Osteocyte (in vitro differentiated cells): ENCODE measurements around the gene APOL6. TPM values are rescaled to one million over a fixed set of nuclear protein-coding genes. Genes with fewer than 3 reads are reported as not detected.
"Not testable (repeated sequence)": the region's sequence is repeated elsewhere in the genome, so short reads cannot be mapped to it uniquely, and the experiment has no call there.

Source experiments
- DNase-seq: peaks from one replicate; pipeline ENCODE4 v3.0.0; 2021; ENCODE audit warnings: mixed read lengths; ENCODE audit not compliant: unreplicated experiment; ENCODE audit errors: extremely low spot score
- H3K27ac Mint-ChIP-seq: one replicate; pipeline ENCODE4 v1.8.0; 2021; ENCODE audit warnings: mild to moderate bottlenecking, mixed read lengths; ENCODE audit not compliant: unreplicated experiment
- H3K27me3 Mint-ChIP-seq: one replicate; pipeline ENCODE4 v1.8.0; 2021; ENCODE audit warnings: mixed read lengths; ENCODE audit not compliant: unreplicated experiment
- H3K36me3 Mint-ChIP-seq: one replicate; pipeline ENCODE4 v1.8.0; 2021; ENCODE audit warnings: mixed read lengths; ENCODE audit not compliant: unreplicated experiment
- H3K4me1 Mint-ChIP-seq: one replicate; pipeline ENCODE4 v1.8.0; 2021; ENCODE audit warnings: mixed read lengths; ENCODE audit not compliant: unreplicated experiment
- H3K4me3 Mint-ChIP-seq: one replicate; pipeline ENCODE4 v1.8.0; 2021; ENCODE audit warnings: mild to moderate bottlenecking, moderate library complexity, mixed read lengths; ENCODE audit not compliant: unreplicated experiment
- H3K9me3 Mint-ChIP-seq: one replicate; pipeline ENCODE4 v1.8.0; 2021; ENCODE audit warnings: mixed read lengths; ENCODE audit not compliant: unreplicated experiment
- total RNA-seq: library from RNA; stranded (reverse); gene quantifications from 2 replicates; pipeline ENCODE4 v1.2.1, GENCODE V29; 2021
- TF ChIP-seq, protein P1 (sequence below): fragments of 200-600 bp; sonication (generic); IDR thresholded peaks from 2 replicates; pipeline ENCODE4 v1.5.0; 2021; ENCODE audit warnings: antibody characterized with exemption, mild to moderate bottlenecking, moderate library complexity

The APOL6 gene
- total RNA-seq, 1 donor from 2014 or later: 11.8 TPM

DNA sequence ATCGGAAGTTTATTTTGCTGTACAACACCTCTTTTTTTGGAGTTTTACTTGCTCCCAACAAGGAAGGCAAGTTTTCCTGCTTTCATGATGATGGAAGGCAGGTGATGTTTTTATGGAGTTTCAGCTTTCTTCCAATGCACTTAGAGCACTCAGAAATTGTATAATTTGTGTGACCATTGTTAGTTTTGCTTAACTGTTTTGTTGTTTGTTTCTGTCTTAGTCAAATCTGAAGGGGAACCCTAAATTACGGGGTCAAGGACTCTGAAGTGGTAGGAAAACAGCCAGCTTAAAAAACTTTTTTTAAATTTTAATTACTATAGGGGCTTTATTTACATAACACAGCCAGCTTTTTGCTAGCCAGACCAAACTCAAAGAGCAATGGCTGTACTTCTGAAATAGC lies 14.7 kb downstream of the APOL6 start:
- peak overlapping the region; percentile 40 for H3K27ac Mint-ChIP-seq
- H3K36me3 Mint-ChIP-seq: peaks cover 42% of the 10 kb centered on the region
- DNase-seq: no peak
- peaks cover 15% of the 10 kb centered on the region for H3K4me1 Mint-ChIP-seq
- TF ChIP-seq, protein P1, sequence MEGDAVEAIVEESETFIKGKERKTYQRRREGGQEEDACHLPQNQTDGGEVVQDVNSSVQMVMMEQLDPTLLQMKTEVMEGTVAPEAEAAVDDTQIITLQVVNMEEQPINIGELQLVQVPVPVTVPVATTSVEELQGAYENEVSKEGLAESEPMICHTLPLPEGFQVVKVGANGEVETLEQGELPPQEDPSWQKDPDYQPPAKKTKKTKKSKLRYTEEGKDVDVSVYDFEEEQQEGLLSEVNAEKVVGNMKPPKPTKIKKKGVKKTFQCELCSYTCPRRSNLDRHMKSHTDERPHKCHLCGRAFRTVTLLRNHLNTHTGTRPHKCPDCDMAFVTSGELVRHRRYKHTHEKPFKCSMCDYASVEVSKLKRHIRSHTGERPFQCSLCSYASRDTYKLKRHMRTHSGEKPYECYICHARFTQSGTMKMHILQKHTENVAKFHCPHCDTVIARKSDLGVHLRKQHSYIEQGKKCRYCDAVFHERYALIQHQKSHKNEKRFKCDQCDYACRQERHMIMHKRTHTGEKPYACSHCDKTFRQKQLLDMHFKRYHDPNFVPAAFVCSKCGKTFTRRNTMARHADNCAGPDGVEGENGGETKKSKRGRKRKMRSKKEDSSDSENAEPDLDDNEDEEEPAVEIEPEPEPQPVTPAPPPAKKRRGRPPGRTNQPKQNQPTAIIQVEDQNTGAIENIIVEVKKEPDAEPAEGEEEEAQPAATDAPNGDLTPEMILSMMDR: no peak
- H3K27me3 Mint-ChIP-seq: no peaks in the 10 kb centered on the region
- H3K9me3 Mint-ChIP-seq: peaks cover 15% of the 10 kb centered on the region
- no peak overlapping the region for H3K4me3 Mint-ChIP-seq

DNA sequence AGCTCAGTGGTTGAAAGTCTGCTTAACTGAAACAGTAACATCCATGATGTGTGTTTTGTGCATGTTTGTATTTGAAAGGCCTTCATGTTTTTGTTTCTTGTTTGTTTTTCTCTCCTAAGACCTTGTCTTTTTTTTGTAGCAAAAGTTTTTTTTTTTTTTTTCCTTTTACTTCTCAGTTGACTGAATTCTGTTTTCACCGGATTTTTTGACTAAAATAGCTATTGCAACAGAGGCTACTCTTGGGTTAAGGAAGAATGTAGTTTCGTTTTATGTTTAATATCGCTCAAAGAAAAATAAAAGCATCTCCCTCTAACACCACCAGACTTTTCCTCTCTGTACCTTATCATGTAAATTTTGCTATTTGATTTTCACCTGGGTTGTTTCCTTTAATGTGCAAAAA lies 15.1 kb downstream of the APOL6 start:
- Mint-ChIP-seq H3K27me3 (no peaks in the 10 kb centered on the region), H3K9me3 (peaks cover 18% of the 10 kb centered on the region), H3K4me1 (peaks cover 15% of the 10 kb centered on the region), H3K36me3 (peaks cover 37% of the 10 kb centered on the region), H3K4me3 (peak overlapping the region; percentile 59), H3K27ac (peak overlapping the region; percentile 40)
- TF ChIP-seq, protein P1: no peak
- DNase-seq: no peak

DNA sequence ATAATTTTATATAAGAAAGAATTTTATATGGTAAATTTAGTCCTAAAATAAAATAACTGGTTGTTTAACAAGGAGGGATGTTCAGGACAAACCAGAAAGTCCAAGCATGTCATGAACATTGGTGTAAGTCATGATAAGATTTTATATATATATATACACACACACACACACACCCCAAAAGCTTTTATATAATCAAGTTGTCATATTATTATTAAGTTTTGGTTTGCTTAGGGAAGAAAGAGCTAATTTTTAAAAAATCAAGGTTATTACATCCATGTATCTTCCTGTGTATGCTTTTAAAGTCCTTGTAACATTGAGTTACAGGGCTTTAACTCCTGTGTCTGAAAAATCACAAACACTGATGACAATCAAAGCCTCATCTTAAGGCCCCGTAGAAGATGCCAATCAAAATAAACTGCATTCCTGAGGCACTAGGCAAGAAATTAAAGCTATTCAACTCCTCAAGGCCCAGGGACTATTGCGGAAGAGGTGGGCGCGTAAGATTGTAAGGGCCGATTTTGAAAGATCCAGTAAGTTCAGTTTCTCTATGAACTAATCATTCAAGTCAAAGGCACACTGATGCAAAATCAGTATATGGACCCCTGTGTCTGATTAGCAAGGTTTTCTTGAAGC lies 16.8 kb downstream of the APOL6 start:
- Mint-ChIP-seq H3K27me3 (no peaks in the 10 kb centered on the region), H3K9me3 (peaks cover 18% of the 10 kb centered on the region), H3K27ac (no peak overlapping the region), H3K4me3 (no peak overlapping the region), H3K4me1 (peaks cover 15% of the 10 kb centered on the region), H3K36me3 (peaks cover 24% of the 10 kb centered on the region)
- no peak for DNase-seq
- TF ChIP-seq, protein P1: no peak

DNA sequence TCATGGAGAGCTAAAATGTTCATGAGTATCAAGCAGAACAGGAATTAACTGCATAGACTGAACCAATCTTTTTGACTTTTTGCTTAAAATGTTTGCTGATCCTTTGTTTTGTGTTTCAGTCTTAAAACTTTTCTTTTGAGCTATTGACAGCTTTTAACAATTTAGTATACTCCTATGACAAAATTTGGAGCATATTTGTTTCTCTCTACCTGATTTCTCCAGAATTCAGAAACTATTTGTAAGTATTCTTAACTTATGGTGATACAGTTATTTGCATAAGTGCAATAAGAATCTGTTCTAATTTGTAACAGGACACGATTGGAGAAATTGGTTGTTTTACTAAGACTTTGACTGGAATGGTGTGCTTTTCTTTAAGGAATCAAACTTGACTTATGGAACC lies 18.5 kb downstream of the APOL6 start:
- not testable (repeated sequence) for DNase-seq, H3K27me3 Mint-ChIP-seq, H3K27ac Mint-ChIP-seq, H3K4me1 Mint-ChIP-seq, H3K4me3 Mint-ChIP-seq
- Mint-ChIP-seq H3K36me3 (peaks cover 19% of the 10 kb centered on the region), H3K9me3 (peaks cover 18% of the 10 kb centered on the region)

DNA sequence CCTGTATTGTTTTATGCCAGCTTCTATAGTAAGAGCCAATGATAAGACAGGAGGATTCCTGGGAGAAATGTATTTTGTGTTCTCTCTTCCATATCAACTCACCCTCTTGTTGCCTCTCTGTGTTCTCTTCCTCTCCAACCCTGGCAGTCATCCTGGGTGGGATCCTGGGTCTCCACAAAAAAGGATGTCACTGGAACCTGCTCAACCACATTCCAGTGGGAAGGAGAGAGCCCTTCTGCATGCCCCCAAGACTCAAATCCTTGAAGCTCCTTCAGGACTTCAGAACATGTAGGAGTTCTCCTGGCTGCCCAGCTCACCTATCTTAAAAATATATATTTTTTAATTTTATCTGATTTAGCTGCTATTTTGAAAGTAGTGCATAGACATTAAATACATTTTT lies 26.1 kb downstream of the APOL6 start:
- no peak for DNase-seq
- Mint-ChIP-seq H3K27me3 (peaks cover 5% of the 10 kb centered on the region), H3K27ac (no peak overlapping the region), H3K36me3 (peaks cover 2% of the 10 kb centered on the region), H3K9me3 (peaks cover 7% of the 10 kb centered on the region), H3K4me1 (peaks cover 8% of the 10 kb centered on the region), H3K4me3 (no peak overlapping the region)
- TF ChIP-seq, protein P1: no peak

DNA sequence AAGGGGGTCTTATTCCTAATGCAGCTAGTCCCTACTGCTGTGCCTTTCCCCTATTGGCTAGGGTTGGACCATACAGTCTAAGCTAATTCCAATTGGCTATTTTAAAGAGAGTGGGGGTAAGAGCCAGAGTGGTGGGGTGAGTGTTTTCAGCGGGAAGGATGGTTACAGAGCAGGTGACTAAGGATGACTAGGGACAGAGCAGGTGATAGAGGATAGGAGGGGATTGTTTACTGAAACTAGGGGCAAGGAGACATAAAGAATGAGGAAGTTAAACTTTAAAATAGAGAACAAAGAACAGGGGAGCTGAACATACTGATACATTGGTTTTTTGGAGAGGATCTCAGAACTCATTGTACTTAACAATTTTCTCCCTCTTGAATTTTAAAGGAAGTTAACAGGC lies 27.8 kb downstream of the APOL6 start:
- peaks cover 14% of the 10 kb centered on the region for H3K4me1 Mint-ChIP-seq
- H3K4me3 Mint-ChIP-seq, H3K36me3 Mint-ChIP-seq, H3K27ac Mint-ChIP-seq, H3K9me3 Mint-ChIP-seq, H3K27me3 Mint-ChIP-seq: not testable (repeated sequence)
- DNase-seq: peak; percentile 8
